Skeletal muscle satellite cell (primary cell): Measurements from ENCODE around the gene HEPN1. TPM values are rescaled to one million over a fixed set of nuclear protein-coding genes. Genes with fewer than 3 reads are reported as not detected.

Experiments used
- H3K27me3 ChIP-seq: 2 replicates; pipeline ENCODE4 v1.7.0; 2013; ENCODE audit warnings: low read length; ENCODE audit not compliant: control insufficient read depth, insufficient read depth
- H3K36me3 ChIP-seq: 2 replicates; pipeline ENCODE4 v1.7.0; 2013; ENCODE audit warnings: mild to moderate bottlenecking, control low read depth, low read length; ENCODE audit not compliant: insufficient read depth
- H3K4me1 ChIP-seq: 2 replicates; pipeline ENCODE4 v1.7.0; 2013; ENCODE audit warnings: low read length; ENCODE audit not compliant: control insufficient read depth, insufficient read depth
- H3K4me2 ChIP-seq: 2 replicates; pipeline ENCODE4 v1.7.0; 2013; ENCODE audit warnings: mild to moderate bottlenecking, low read length
- H3K4me3 ChIP-seq: 2 replicates; pipeline ENCODE4 v1.7.0; 2013; ENCODE audit warnings: low read length
- H3K9ac ChIP-seq: 2 replicates; pipeline ENCODE4 v1.7.0; 2013; ENCODE audit warnings: mild to moderate bottlenecking, low read depth, low read length, moderate library complexity
- H3K9me3 ChIP-seq: replicated peaks from 2 replicates; pipeline ENCODE4 v1.7.0; 2013; ENCODE audit warnings: mild to moderate bottlenecking, control low read depth, low read length
- total RNA-seq: library from RNA; depleted of rRNA; stranded (reverse); fragments of >200 nt; gene quantifications from 2 replicates; pipeline ENCODE4 v1.2.3, GENCODE V29; 2012; rRNA removed

HEPN1 gene
- not detected in 2 replicates for total RNA-seq

DNA sequence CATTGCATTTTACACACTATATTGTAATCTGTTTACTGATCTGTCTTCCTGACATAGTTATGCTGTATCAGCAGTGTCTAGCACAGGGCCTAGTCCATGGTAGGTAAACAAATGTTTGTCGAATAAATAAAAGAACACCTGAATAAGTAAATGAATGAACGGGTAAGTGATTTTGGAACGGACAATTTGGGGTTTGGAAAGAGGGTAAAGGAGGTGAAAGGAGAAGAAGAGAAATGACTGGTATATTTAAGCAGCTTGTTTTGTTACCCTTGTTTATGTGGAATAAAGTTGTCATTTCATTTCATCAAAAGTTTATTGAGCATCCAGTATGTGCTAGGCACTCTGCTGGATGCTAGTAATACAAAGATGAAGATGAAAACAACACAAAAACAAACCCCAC is at the start of gene HEPN1:
Gene HEPN1 (plus strand): TSS at position 301 of the 400 bp plus-strand sequence.
- no peak within 1 kb of the TSS for H3K4me2 ChIP-seq

DNA sequence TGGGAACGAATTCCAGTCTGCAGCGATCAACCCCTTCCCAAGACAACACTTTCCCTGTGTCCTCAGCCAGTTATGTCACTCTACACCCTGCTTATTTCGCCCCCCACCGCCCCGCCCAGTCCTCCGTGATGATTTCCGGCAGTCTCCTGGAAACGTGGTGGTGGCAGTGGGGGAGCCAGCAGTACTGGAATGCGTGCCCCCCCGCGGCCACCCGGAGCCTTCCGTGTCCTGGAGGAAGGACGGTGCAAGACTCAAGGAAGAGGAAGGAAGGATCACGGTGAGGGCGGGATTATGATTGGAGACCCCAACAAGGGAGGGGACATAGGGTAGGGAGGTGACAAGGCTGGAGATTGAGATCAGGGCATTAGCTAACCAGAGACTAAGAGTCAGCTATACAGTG is 49.7 kb upstream of the HEPN1 start:
- H3K36me3 ChIP-seq: no peaks in the 10 kb centered on the region
- peaks cover 25% of the 10 kb centered on the region for H3K4me1 ChIP-seq
- H3K4me3 ChIP-seq: no peak overlapping the region
- H3K27me3 ChIP-seq: peaks cover 97% of the 10 kb centered on the region
- no peaks in the 10 kb centered on the region for H3K9me3 ChIP-seq
- H3K4me2 ChIP-seq: peak overlapping the region; percentile 51
- no peak overlapping the region for H3K9ac ChIP-seq

More for the DNA sequence above, at the start of gene HEPN1:
- Histone ChIP-seq H3K9ac (no peak within 1 kb of the TSS), H3K4me1 (peaks cover 21% of the 10 kb centered on the region), H3K27me3 (no peaks in the 10 kb centered on the region), H3K4me3 (no peak within 1 kb of the TSS), H3K36me3 (no peaks in the 10 kb centered on the region), H3K9me3 (no peaks in the 10 kb centered on the region)

DNA sequence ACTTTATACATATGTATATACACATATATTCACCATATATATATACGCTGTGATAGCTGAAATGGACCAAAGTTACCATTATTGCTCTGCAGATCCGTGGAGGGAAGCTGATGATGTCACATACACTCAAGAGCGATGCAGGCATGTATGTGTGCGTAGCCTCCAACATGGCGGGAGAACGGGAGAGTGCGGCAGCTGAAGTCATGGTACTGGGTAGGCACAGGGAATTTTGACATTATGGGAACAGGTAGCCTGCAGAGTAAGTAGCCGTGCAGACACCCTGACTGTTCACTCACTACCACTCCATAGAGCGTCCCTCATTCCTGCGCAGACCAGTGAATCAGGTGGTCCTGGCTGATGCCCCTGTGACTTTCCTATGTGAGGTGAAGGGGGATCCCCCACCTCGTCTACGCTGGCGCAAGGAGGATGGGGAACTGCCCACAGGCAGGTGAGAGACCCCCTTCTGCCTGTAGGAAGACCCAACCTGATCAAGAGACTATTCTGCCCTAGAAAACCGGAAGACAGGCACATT is 49.1 kb upstream of the HEPN1 start:
- Histone ChIP-seq H3K9me3 (no peaks in the 10 kb centered on the region), H3K9ac (no peak overlapping the region), H3K36me3 (no peaks in the 10 kb centered on the region), H3K4me3 (no peak overlapping the region), H3K4me2 (no peak overlapping the region), H3K4me1 (peaks cover 24% of the 10 kb centered on the region), H3K27me3 (peaks cover 92% of the 10 kb centered on the region)

GRCh38 chr11:124870430-124870829 is 48.6 kb upstream of the HEPN1 start:
- Histone ChIP-seq H3K4me2 (no peak overlapping the region), H3K4me1 (peaks cover 19% of the 10 kb centered on the region), H3K27me3 (peaks cover 87% of the 10 kb centered on the region), H3K9me3 (no peaks in the 10 kb centered on the region), H3K4me3 (no peak overlapping the region), H3K36me3 (no peaks in the 10 kb centered on the region), H3K9ac (no peak overlapping the region)

GRCh38 chr11:124872280-124872679 is 46.8 kb upstream of the HEPN1 start:
- H3K4me1 ChIP-seq: peaks cover 21% of the 10 kb centered on the region
- no peak overlapping the region for H3K4me2 ChIP-seq
- H3K9me3 ChIP-seq: no peaks in the 10 kb centered on the region
- H3K27me3 ChIP-seq: peaks cover 69% of the 10 kb centered on the region
- H3K36me3 ChIP-seq: no peaks in the 10 kb centered on the region
- H3K9ac ChIP-seq: no peak overlapping the region
- H3K4me3 ChIP-seq: no peak overlapping the region

GRCh38 chr11:124872741-124873140 is 46.3 kb upstream of the HEPN1 start:
- H3K27me3 ChIP-seq: peaks cover 66% of the 10 kb centered on the region

GRCh38 chr11:124873951-124874350 is 45.1 kb upstream of the HEPN1 start:
- H3K27me3 ChIP-seq: peaks cover 54% of the 10 kb centered on the region

More at GRCh38 chr11:124872741-124873140, 46.3 kb upstream of the HEPN1 start:
- Histone ChIP-seq H3K4me2 (no peak overlapping the region), H3K36me3 (no peaks in the 10 kb centered on the region), H3K4me1 (peaks cover 21% of the 10 kb centered on the region), H3K4me3 (no peak overlapping the region), H3K9ac (no peak overlapping the region), H3K9me3 (no peaks in the 10 kb centered on the region)

DNA sequence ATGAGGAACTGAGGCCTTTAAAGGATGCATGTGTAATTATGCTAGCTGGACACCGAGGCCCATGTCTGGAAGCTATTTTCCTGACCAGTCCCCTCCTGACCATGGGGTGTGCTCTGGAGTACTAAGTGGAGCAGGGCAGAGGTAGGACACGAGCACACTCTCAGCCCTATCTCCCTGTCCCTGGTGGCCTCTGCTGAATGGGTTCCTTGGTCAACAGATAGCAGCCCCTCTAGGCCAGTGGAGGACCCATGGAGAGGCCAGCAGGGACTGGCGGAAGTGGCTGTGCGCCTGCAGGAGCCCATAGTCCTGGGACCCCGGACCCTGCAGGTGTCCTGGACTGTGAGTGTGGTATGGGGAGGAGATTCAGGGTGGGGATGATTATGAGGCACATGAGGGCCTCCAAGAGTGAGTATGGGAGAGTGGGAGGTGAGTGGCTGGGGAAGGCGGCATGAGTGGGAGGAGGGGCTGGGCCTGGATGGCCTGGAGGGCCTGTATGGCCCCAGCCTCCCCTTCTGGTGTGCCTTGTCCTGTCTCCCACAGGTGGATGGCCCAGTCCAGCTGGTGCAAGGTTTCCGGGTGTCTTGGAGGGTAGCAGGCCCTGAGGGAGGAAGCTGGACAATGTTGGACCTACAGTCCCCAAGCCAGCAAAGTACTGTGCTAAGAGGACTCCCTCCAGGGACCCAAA is 44.3 kb upstream of the HEPN1 start:
- Histone ChIP-seq H3K4me1 (peaks cover 13% of the 10 kb centered on the region), H3K27me3 (peaks cover 46% of the 10 kb centered on the region)

More at GRCh38 chr11:124873951-124874350, 45.1 kb upstream of the HEPN1 start:
- Histone ChIP-seq H3K4me2 (no peak overlapping the region), H3K9ac (no peak overlapping the region), H3K4me3 (no peak overlapping the region), H3K9me3 (no peaks in the 10 kb centered on the region), H3K36me3 (no peaks in the 10 kb centered on the region), H3K4me1 (peaks cover 17% of the 10 kb centered on the region)

GRCh38 chr11:124875401-124875800 is 43.6 kb upstream of the HEPN1 start:
- peaks cover 13% of the 10 kb centered on the region for H3K4me1 ChIP-seq
- no peaks in the 10 kb centered on the region for H3K36me3 ChIP-seq
- no peaks in the 10 kb centered on the region for H3K9me3 ChIP-seq
- H3K4me3 ChIP-seq: peak overlapping the region; percentile 81
- peak overlapping the region; percentile 93 for H3K9ac ChIP-seq
- H3K4me2 ChIP-seq: peak overlapping the region; percentile 95
- peaks cover 39% of the 10 kb centered on the region for H3K27me3 ChIP-seq

More for the DNA sequence above, 44.3 kb upstream of the HEPN1 start:
- Histone ChIP-seq H3K36me3 (no peaks in the 10 kb centered on the region), H3K4me2 (no peak overlapping the region), H3K9ac (no peak overlapping the region), H3K4me3 (no peak overlapping the region), H3K9me3 (no peaks in the 10 kb centered on the region)

DNA sequence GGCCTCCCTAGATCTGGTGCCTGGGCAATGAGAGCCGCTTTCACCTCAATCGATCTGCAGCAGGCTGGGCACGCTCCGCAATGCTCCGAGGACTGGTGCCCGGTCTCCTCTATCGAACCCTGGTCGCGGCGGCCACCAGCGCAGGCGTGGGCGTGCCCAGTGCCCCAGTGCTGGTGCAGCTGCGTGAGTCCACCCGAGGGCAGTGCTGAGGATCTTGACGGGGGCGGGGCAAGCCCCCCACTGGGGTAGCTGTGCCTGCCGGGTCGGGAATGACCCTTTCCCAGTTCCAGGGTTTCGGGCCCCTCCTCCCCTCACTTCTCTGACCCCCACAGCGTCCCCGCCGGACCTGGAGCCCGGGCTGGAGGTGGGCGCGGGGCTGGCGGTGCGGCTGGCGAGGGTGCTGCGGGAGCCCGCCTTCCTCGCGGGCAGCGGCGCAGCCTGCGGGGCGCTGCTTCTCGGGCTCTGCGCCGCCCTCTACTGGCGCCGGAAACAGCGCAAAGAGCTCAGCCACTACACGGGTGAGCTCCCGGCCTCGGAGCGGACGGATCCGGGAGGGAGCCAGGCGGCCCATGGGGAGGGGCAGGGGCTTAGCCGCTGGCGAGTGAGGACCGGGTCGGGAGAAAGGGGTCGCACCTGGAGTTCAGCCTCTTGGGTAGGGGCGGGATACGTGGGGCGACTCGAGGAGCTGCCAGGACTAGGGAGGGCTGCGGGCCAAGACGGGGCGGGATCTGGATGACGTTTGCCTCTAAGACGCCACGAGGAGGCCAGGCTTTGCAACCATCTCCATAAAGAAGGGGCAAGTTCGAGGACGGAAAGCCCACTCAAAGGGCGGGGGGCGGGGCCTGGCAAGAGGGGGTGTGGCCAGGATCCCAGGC is 42.9 kb upstream of the HEPN1 start:
- H3K4me1 ChIP-seq: peaks cover 13% of the 10 kb centered on the region

DNA sequence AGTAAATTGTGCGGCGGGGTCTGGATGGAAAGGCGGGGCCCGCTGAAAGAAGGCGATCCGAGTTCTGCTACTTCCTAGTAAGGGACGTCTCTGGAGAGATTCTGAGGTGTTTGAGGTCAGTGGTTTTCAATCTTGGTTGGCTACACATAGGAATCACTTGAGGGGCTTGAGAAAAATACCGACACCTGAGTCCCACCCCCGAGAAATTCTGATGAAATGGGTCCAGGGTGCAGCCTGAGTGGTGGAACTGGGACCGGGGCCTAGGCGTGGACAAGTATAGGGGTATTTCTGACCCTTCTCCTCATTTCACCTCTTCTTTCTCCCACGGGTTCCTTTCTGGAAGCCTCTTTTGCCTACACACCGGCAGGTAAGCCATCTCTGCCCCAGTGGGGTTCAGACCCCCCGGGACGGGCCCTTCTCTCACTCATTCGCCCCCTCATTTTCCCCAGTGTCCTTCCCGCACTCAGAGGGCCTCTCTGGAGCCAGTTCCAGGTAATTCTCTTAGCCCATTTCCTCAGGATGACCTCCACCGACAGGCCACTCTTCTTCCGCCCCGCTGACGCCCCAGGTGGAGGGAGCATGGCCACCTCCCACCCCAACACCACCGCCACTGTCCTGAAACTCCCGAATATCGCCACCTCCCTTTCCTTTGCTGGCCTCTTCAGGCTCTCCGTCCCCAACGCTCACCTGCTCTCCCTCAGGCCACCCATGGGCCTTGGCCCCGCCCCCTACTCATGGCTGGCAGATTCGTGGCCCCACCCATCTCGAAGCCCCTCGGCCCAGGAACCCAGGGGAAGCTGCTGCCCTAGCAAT is 42.0 kb upstream of the HEPN1 start:
- peaks cover 13% of the 10 kb centered on the region for H3K4me1 ChIP-seq
- no peaks in the 10 kb centered on the region for H3K9me3 ChIP-seq
- peaks cover 23% of the 10 kb centered on the region for H3K27me3 ChIP-seq
- H3K9ac ChIP-seq: peak overlapping the region; percentile 93
- peak overlapping the region; percentile 95 for H3K4me2 ChIP-seq
- H3K4me3 ChIP-seq: peak overlapping the region; percentile 81
- H3K36me3 ChIP-seq: no peaks in the 10 kb centered on the region

More for the DNA sequence above, 42.9 kb upstream of the HEPN1 start:
- H3K4me2 ChIP-seq: peak overlapping the region; percentile 95
- H3K9ac ChIP-seq: peak overlapping the region; percentile 93
- H3K9me3 ChIP-seq: no peaks in the 10 kb centered on the region
- peaks cover 31% of the 10 kb centered on the region for H3K27me3 ChIP-seq
- H3K4me3 ChIP-seq: peak overlapping the region; percentile 81
- no peaks in the 10 kb centered on the region for H3K36me3 ChIP-seq
